Natural killer cell (primary cell): ENCODE results near the gene RALA. TPM values are rescaled to one million over a fixed set of nuclear protein-coding genes. Genes with fewer than 3 reads are reported as not detected.
"Not testable (repeated sequence)": the region's sequence is repeated elsewhere in the genome, so short reads cannot be mapped to it uniquely, and the experiment has no call there.

ENCODE experiments used
- ATAC-seq, 3 donors: fragments of 150-1000 bp in 2 of 3; fragments of 200-7000 bp in 1 of 3; cut with Tn5 transposase; 1 replicate in 1 of 3; 2 replicates in 2 of 3; pipeline ENCODE4 v1.10.0; 2021; ENCODE audit warnings: mild to moderate bottlenecking in 2 of 3, moderate library complexity in 2 of 3
- DNase-seq, 2 donors: peaks; one replicate each; pipeline versions ENCODE4 v3.0.0 to v3.0.0-alpha.2; 2013 to 2021; ENCODE audit warnings: mixed read lengths in 1 of 2
- H3K27ac ChIP-seq: one replicate; pipeline ENCODE4 v1.5.1; 2013; ENCODE audit warnings: mild to moderate bottlenecking, low read length
- H3K27me3 ChIP-seq: one replicate; pipeline ENCODE4 v1.6.1; 2013; ENCODE audit warnings: low read length; ENCODE audit not compliant: control insufficient read depth, insufficient read depth
- H3K36me3 ChIP-seq: one replicate; pipeline ENCODE4 v1.6.1; 2013; ENCODE audit warnings: low read length; ENCODE audit not compliant: control insufficient read depth, insufficient read depth
- H3K4me1 ChIP-seq: one replicate; pipeline ENCODE4 v1.6.1; 2013; ENCODE audit warnings: low read length; ENCODE audit not compliant: control insufficient read depth, insufficient read depth
- H3K4me3 ChIP-seq: one replicate; pipeline ENCODE4 v1.5.1; 2013; ENCODE audit warnings: low read length
- H3K9me3 ChIP-seq: one replicate; pipeline ENCODE4 v1.6.1; 2013; ENCODE audit warnings: low read length; ENCODE audit not compliant: control insufficient read depth, insufficient read depth
- H3K27ac Mint-ChIP-seq, 2 donors: one replicate each; pipeline ENCODE4 v1.8.0; 2022; ENCODE audit warnings: mild to moderate bottlenecking in 2 of 2, mixed read lengths in 2 of 2, moderate library complexity in 1 of 2
- H3K27me3 Mint-ChIP-seq, 2 donors: one replicate each; pipeline ENCODE4 v1.8.0; 2022; ENCODE audit warnings: low read depth in 2 of 2, mixed read lengths in 2 of 2
- H3K36me3 Mint-ChIP-seq: one replicate; pipeline ENCODE4 v1.8.0; 2022; ENCODE audit warnings: mixed read lengths
- H3K4me1 Mint-ChIP-seq, 2 donors: one replicate each; pipeline ENCODE4 v1.8.0; 2022; ENCODE audit warnings: mixed read lengths in 2 of 2
- H3K4me3 Mint-ChIP-seq: one replicate; pipeline ENCODE4 v1.8.0; 2022; ENCODE audit warnings: mild to moderate bottlenecking, moderate library complexity, mixed read lengths
- H3K9me3 Mint-ChIP-seq, 2 donors: one replicate each; pipeline ENCODE4 v1.8.0; 2022; ENCODE audit warnings: mixed read lengths in 2 of 2
- CTCF ChIP-seq: fragments of 200-600 bp; IDR thresholded peaks from one replicate; pipeline ENCODE4 v1.8.0; 2022; ENCODE audit warnings: antibody characterized with exemption
- WGBS: methylation state at CpG from one replicate; pipeline ENCODE4 v1.1.7; 2013; ENCODE audit warnings: missing lambda C conversion rate; ENCODE audit not compliant: insufficient coverage; 5-methylcytosine and 5-hydroxymethylcytosine counted together
- intact Hi-C: fragments of 100-400 bp; cut with micrococcal nuclease; formaldehyde crosslinking; loops from one replicate; pipeline ENCODE4 v1.14.2; 2022
- total RNA-seq, 4 donors: library from RNA; stranded (reverse); fragments of 120-200 nt in 1 of 4; gene quantifications; one replicate each; pipeline versions ENCODE4 v1.2.3 to v1.2.4, GENCODE V29; 2013 to 2022

Gene RALA
- total RNA-seq, 3 donors from 2014 or later (not counting 1 experiment from before 2014, with no cell fraction given) = 10.2 to 22.0 (median 16.8) TPM

GRCh38 chr7:39750253-39751077, 127.1 kb downstream of the RALA start:
- Mint-ChIP-seq H3K27ac (no peak overlapping the region), H3K9me3 (no peaks in the 10 kb centered on the region), H3K4me1 (peaks cover 13 to 20% of the 10 kb centered on the region in 2 donors), H3K27me3 (no peaks in the 10 kb centered on the region), H3K4me3 (no peak overlapping the region), H3K36me3 (no peaks in the 10 kb centered on the region)
- no peaks in the 10 kb centered on the region for H3K4me1 ChIP-seq
- TF ChIP-seq CTCF = no peak
- no peak overlapping the region for H3K27ac ChIP-seq
- H3K4me3 ChIP-seq = no peak overlapping the region
- H3K9me3 ChIP-seq = no peaks in the 10 kb centered on the region
- ATAC-seq (no peak), DNase-seq (no peak)
- no peaks in the 10 kb centered on the region for H3K36me3 ChIP-seq
- H3K27me3 ChIP-seq = no peaks in the 10 kb centered on the region
- intact Hi-C loops = no loop called here
- 91% methylated on average over 3 of the region's 5 CpGs for WGBS

DNA sequence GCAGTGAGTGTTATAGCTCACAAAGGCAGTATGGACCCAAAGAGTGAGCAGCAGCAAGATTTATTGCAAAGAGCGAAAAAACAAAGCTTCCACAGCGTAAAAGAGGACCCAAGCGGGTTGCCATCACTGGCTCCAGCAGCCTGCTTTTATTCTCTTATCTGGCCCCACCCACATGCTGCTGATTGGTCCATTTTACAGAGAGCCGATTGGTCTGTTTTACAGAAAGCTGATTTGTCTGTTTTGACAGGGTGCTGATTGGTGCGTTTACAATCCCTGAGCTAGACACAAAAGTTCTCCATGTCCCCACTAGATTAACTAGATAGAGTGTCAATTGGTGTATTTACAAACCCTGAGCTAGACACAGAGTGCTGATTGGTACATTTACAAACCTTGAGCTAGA, 129.9 kb downstream of the RALA start:
- ATAC-seq, H3K27ac Mint-ChIP-seq, intact Hi-C loops, H3K9me3 Mint-ChIP-seq, H3K27me3 Mint-ChIP-seq, H3K4me1 ChIP-seq, H3K36me3 Mint-ChIP-seq, H3K36me3 ChIP-seq, H3K4me3 ChIP-seq, H3K27me3 ChIP-seq, H3K9me3 ChIP-seq, H3K27ac ChIP-seq, H3K4me3 Mint-ChIP-seq, DNase-seq: not testable (repeated sequence)
- peaks cover 14% of the 10 kb centered on the region in 2 donors for H3K4me1 Mint-ChIP-seq
- WGBS = 96% methylated on average over 4 of the region's 5 CpGs

DNA sequence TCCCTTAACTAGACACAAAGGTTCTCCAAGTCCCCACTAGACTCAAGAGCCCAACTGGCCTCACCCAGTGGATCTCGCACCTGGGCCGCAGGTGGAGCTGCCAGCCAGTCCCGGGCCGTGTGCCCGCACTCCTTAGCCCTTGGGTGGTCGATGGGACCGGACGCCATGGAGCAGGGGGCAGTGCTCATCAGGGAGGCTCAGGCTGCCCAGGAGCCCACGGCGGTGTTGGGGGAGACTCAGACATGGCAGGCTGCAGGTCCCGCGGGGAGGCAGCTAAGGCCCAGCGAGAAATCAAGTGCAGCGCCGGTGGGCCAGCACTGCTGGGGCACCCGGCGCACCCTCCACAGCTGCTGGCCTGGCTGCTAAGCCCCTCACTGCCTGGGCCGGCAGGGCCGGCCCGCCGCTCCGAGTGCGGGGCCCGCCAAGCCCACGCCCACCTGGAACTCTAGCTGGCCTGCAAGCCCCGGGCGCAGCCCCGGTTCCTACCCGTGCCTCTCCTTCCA, 130.5 kb downstream of the RALA start:
- Mint-ChIP-seq H3K27ac (no peak overlapping the region), H3K9me3 (no peaks in the 10 kb centered on the region), H3K36me3 (no peaks in the 10 kb centered on the region), H3K4me3 (no peak overlapping the region), H3K4me1 (peaks cover 14 to 17% of the 10 kb centered on the region in 2 donors), H3K27me3 (no peaks in the 10 kb centered on the region)
- no peaks in the 10 kb centered on the region for H3K27me3 ChIP-seq
- no peaks in the 10 kb centered on the region for H3K9me3 ChIP-seq
- ATAC-seq (no peak), DNase-seq (no peak)
- H3K36me3 ChIP-seq = no peaks in the 10 kb centered on the region
- H3K4me1 ChIP-seq = no peaks in the 10 kb centered on the region
- no peak overlapping the region for H3K27ac ChIP-seq
- H3K4me3 ChIP-seq = no peak overlapping the region
- WGBS = 96% methylated on average over 29 of the region's 29 CpGs
- TF ChIP-seq CTCF = no peak
- intact Hi-C loops = no loop called here

- intact Hi-C loops = no loop called here
- peaks cover 10 to 11% of the 10 kb centered on the region in 2 donors for H3K4me1 Mint-ChIP-seq
- H3K27me3 Mint-ChIP-seq = no peaks in the 10 kb centered on the region
- ATAC-seq (no peak), DNase-seq (no peak)
- H3K4me3 Mint-ChIP-seq = no peak overlapping the region
- no peaks in the 10 kb centered on the region for H3K9me3 ChIP-seq
- no peaks in the 10 kb centered on the region for H3K36me3 Mint-ChIP-seq
- H3K4me3 ChIP-seq = no peak overlapping the region
- no peaks in the 10 kb centered on the region for H3K9me3 Mint-ChIP-seq
- WGBS = 84% methylated on average over 17 of the region's 17 CpGs
- H3K4me1 ChIP-seq = no peaks in the 10 kb centered on the region
- no peaks in the 10 kb centered on the region for H3K27me3 ChIP-seq
- H3K27ac ChIP-seq = no peak overlapping the region
- H3K36me3 ChIP-seq = no peaks in the 10 kb centered on the region
- no peak for TF ChIP-seq CTCF
- H3K27ac Mint-ChIP-seq = no peak overlapping the region
Observed at GRCh38 chr7:39754326-39755120, 131.2 kb downstream of the RALA start.
